H1 (cell line): ENCODE data around the gene NAMPT. TPM values are rescaled to one million over a fixed set of nuclear protein-coding genes. Genes with fewer than 3 reads are reported as not detected.

Source experiments
- ATF3 ChIP-seq: IDR thresholded peaks from 2 replicates; pipeline ENCODE4 v1.6.1; 2011; ENCODE audit warnings: low read depth, mild to moderate bottlenecking, low read length; ENCODE audit not compliant: insufficient read depth
- BACH1 ChIP-seq: IDR thresholded peaks from 2 replicates; pipeline ENCODE4 v1.6.1; 2012; ENCODE audit warnings: low read length, improper control_type of control experiment
- CHD7 ChIP-seq: fragments of 300-600 bp; sonication (generic); IDR thresholded peaks from 2 replicates; pipeline ENCODE4 v1.7.1; 2012; ENCODE audit warnings: low read length, moderate library complexity, mild to moderate bottlenecking, inconsistent platforms; ENCODE audit not compliant: insufficient replicate concordance
- CTBP2 ChIP-seq: IDR thresholded peaks from 2 replicates; pipeline ENCODE4 v1.7.0; 2011; ENCODE audit warnings: borderline replicate concordance, mild to moderate bottlenecking, moderate library complexity, mixed read lengths, low read length; ENCODE audit not compliant: insufficient read depth, insufficient read length
- E2F6 ChIP-seq: IDR thresholded peaks from 2 replicates; pipeline ENCODE4 v1.6.1; 2012; ENCODE audit warnings: inconsistent platforms
- FOSL1 ChIP-seq: IDR thresholded peaks from 2 replicates; pipeline ENCODE4 v1.6.1; 2011; ENCODE audit warnings: mild to moderate bottlenecking, low read depth, low read length, moderate library complexity; ENCODE audit not compliant: insufficient read depth
- GTF2F1 ChIP-seq: IDR thresholded peaks from 2 replicates; pipeline ENCODE4 v1.6.1; 2012; ENCODE audit warnings: low read depth, low read length, improper control_type of control experiment, borderline replicate concordance
- TAF1 ChIP-seq: IDR thresholded peaks from 2 replicates; pipeline ENCODE4 v1.6.1; 2011; ENCODE audit warnings: mild to moderate bottlenecking, low read depth, low read length
- TBP ChIP-seq: IDR thresholded peaks from 2 replicates; pipeline ENCODE4 v1.6.1; 2011; ENCODE audit warnings: low read depth, low read length, improper control_type of control experiment
- polyA plus RNA-seq, 7 experiments: library from polyadenylated mRNA; depleted of rRNA in 3 of 7; stranded (reverse) in 5 of 7; unstranded in 2 of 7; fragments of >200 nt in 5 of 7; fragments of 200-250 nt in 2 of 7; gene quantifications; 1 replicate in 5 of 7; 2 replicates in 1 of 7; 4 replicates in 1 of 7; pipeline versions ENCODE4 v1.2.1 to v1.2.3, GENCODE V29; 2011 to 2013; ENCODE audit warnings: missing spikeins in 2 of 7, mixed read lengths in 2 of 7
- total RNA-seq: library from RNA; stranded (reverse); fragmentation: NEBNext Ultra II Directional; extraction: Animal tissue kit (Norgen Biotek cat#: 25700); gene quantifications from 2 replicates; pipeline ENCODE4 v1.2.1, GENCODE V29; 2021

The NAMPT gene
- total and polyA plus RNA-seq, 2 of the 8 experiments (the other 6 are each of a cell fraction or from before 2014, with no cell fraction given): 15.4 to 95.9 TPM

- TF ChIP-seq CHD7 (no peak), CTBP2 (no peak), BACH1 (no peak), GTF2F1 (no peak), TBP (peak; percentile 81), FOSL1 (no peak), TAF1 (peak; percentile 82), E2F6 (no peak), ATF3 (no peak)
These were observed at the start of gene NAMPT (continued) for GRCh38 chr7:106284714-106285050.
